ENCODE results near the gene SLX4IP. TPM values are rescaled to one million over a fixed set of nuclear protein-coding genes. Genes with fewer than 3 reads are reported as not detected.

The SLX4IP gene
- total RNA-seq, 1 experiment from 2014 or later: 7.4 TPM

GRCh38 chr20:10531848-10532247, 96.7 kb downstream of the SLX4IP start (continued):
- TF ChIP-seq E2F5 (CRISPR knock-in tag; IDR thresholded peaks at IDR 0.05) (no peak), RELA (CRISPR knock-in tag; IDR thresholded peaks at IDR 0.05; ENCODE audit: borderline replicate concordance) (no peak)

GRCh38 chr20:10532361-10532760, 97.3 kb downstream of the SLX4IP start:
- Mint-ChIP-seq H3K27ac (no peak overlapping the region), H3K9me3 (no peaks in the 10 kb centered on the region), H3K36me3 (no peaks in the 10 kb centered on the region), H3K27me3 (ENCODE audit: low read depth) (no peaks in the 10 kb centered on the region), H3K4me1 (peaks cover 24% of the 10 kb centered on the region), H3K4me3 (no peak overlapping the region)
- POLR2A ChIA-PET: no interaction called here
- TF ChIP-seq NR3C1 (CRISPR knock-in tag; conservative IDR thresholded peaks at IDR 0.05; ENCODE audit: low read depth) (no peak), ZNF138 (CRISPR knock-in tag; conservative IDR thresholded peaks at IDR 0.05) (no peak), CTCF (IDR thresholded peaks at IDR 0.05) (no peak), IRF2 (CRISPR knock-in tag; IDR thresholded peaks at IDR 0.05; ENCODE audit: borderline replicate concordance, low read depth) (no peak)
- ATAC-seq (no peak), DNase-seq (ENCODE audit: low spot score) (no peak)
- CTCF ChIA-PET: no interaction called here

- H3K4me1 Mint-ChIP-seq: peaks cover 44% of the 10 kb centered on the region
- no peaks in the 10 kb centered on the region for H3K36me3 Mint-ChIP-seq
- no peaks in the 10 kb centered on the region for H3K27me3 Mint-ChIP-seq (ENCODE audit: low read depth)
- ChIA-PET POLR2A (no interaction called here), CTCF (interaction anchor here (0.6 to 1.4 kb wide), 25 partner anchors 13 to 919 kb away, joined by 3 to 15 read pairs (median 4); partner anchors contain the start of genes MKKS and SLX4IP)
- TF ChIP-seq TP53 (CRISPR knock-in tag; IDR thresholded peaks at IDR 0.05) (no peak), CREM (CRISPR knock-in tag; IDR thresholded peaks at IDR 0.05) (no peak), FOXP1 (CRISPR knock-in tag; IDR thresholded peaks at IDR 0.05; ENCODE audit: borderline replicate concordance) (no peak), CREB1 (CRISPR knock-in tag; IDR thresholded peaks at IDR 0.05) (no peak), MXD4 (CRISPR knock-in tag; IDR thresholded peaks at IDR 0.05; ENCODE audit: borderline replicate concordance) (no peak), SP1 (CRISPR knock-in tag; conservative IDR thresholded peaks at IDR 0.05) (no peak), ZBTB43 (CRISPR knock-in tag; IDR thresholded peaks at IDR 0.05) (no peak), ATF1 (CRISPR knock-in tag; IDR thresholded peaks at IDR 0.05) (no peak), E2F4 (CRISPR knock-in tag; IDR thresholded peaks at IDR 0.05; ENCODE audit: borderline replicate concordance, low read depth) (no peak)
- peak; percentile 81 for ATAC-seq
- no peak overlapping the region for H3K4me3 Mint-ChIP-seq
- DNase-seq (ENCODE audit: low spot score): peak; percentile 58
- H3K9me3 Mint-ChIP-seq: no peaks in the 10 kb centered on the region
- no peak overlapping the region for H3K27ac Mint-ChIP-seq
Measured at GRCh38 chr20:10536531-10536930, 101.4 kb downstream of the SLX4IP start.

- ATAC-seq: no peak
- no peak for DNase-seq (ENCODE audit: low spot score)
- Mint-ChIP-seq H3K36me3 (no peaks in the 10 kb centered on the region), H3K4me3 (no peak overlapping the region), H3K4me1 (peaks cover 56% of the 10 kb centered on the region), H3K9me3 (no peaks in the 10 kb centered on the region), H3K27ac (no peak overlapping the region), H3K27me3 (ENCODE audit: low read depth) (no peaks in the 10 kb centered on the region)
- CTCF ChIA-PET: interaction anchor here (0.7 to 1.1 kb wide), 3 partner anchors 67 to 103 kb away, joined by 3 to 4 read pairs (median 4); partner anchors contain the start of gene SLX4IP
- TF ChIP-seq SMAD4 (CRISPR knock-in tag; IDR thresholded peaks at IDR 0.05) (no peak), ZNF416 (CRISPR knock-in tag; IDR thresholded peaks at IDR 0.05) (no peak), PREB (CRISPR knock-in tag; IDR thresholded peaks at IDR 0.05; ENCODE audit: borderline replicate concordance) (no peak), RELA (CRISPR knock-in tag; IDR thresholded peaks at IDR 0.05; ENCODE audit: borderline replicate concordance) (no peak), E2F4 (CRISPR knock-in tag; IDR thresholded peaks at IDR 0.05; ENCODE audit: borderline replicate concordance, low read depth) (no peak)
- POLR2A ChIA-PET: no interaction called here
Measured at GRCh38 chr20:10537850-10538480, 102.9 kb downstream of the SLX4IP start.

Data from WTC11 (cell line).